Measurements from ENCODE around the gene FIBP. TPM values are rescaled to one million over a fixed set of nuclear protein-coding genes. Genes with fewer than 3 reads are reported as not detected.
"Not testable (repeated sequence)": the region's sequence is repeated elsewhere in the genome, so short reads cannot be mapped to it uniquely, and the experiment has no call there.

Gene FIBP
- total and polyA plus RNA-seq, 2 of the 4 experiments (the other 2 are of a cell fraction) = 141 to 182 TPM

- BruUV-seq (replicated peaks) = not testable (repeated sequence)
Measured at GRCh38 chr11:65892137-65892540, 3.9 kb upstream of the FIBP start.

More at GRCh38 chr11:65892137-65892540, 3.9 kb upstream of the FIBP start:
- POLR2A ChIA-PET (ENCODE audit: unreplicated experiment) = interaction anchor here (1.0 to 4.4 kb wide), 3 partner anchors 10 to 70 kb away, joined by 3 to 20 read pairs (median 6); no protein-coding TSS in a partner anchor
- peak overlapping the region; percentile 77 for H3K56ac ChIP-seq (ENCODE audit: extremely low read depth, insufficient read depth, low read length)
- peaks cover 0 to 33% of the 10 kb centered on the region in 2 experiments; a peak in 3 of 4 replicates for H3K79me1 ChIP-seq (ENCODE audit: low read depth in 1 of 2, low read length in 2 of 2)
- in situ Hi-C loops (cut with MboI; ENCODE audit: low sequenced_read_pairs) = loop anchor here (5.0 kb wide), 1 partner anchor 70 kb away; the partner anchor contains the start of gene SART1
- H2AK9ac ChIP-seq (replicated peaks; ENCODE audit: low read depth, low read length, poor library complexity); H3K27me3 ChIP-seq (ENCODE audit: control insufficient read depth, insufficient read depth, low read length); dilution Hi-C loops (cut with HindIII; ENCODE audit: low sequenced_read_pairs, unreplicated experiment); H2AFZ ChIP-seq (replicated peaks; ENCODE audit: low read length, poor library complexity); H3K9me3 ChIP-seq (ENCODE audit: control insufficient read depth, insufficient read depth, low read length); H3K9me1 ChIP-seq (ENCODE audit: insufficient read depth, low read length); H3K18ac ChIP-seq (ENCODE audit: low read depth, low read length); H4K91ac ChIP-seq (ENCODE audit: insufficient read depth, low read depth, low read length); ATAC-seq (ENCODE audit: low read depth); intact Hi-C loops (cut with micrococcal nuclease); H2BK20ac ChIP-seq (ENCODE audit: low read depth, low read length); CTCF ChIA-PET; H4K5ac ChIP-seq (ENCODE audit: low read depth, low read length): not testable (repeated sequence)
- H3K4me3 ChIP-seq (ENCODE audit: insufficient read depth, low read depth, low read length) = peak overlapping the region; percentile 63
- H4K8ac ChIP-seq (ENCODE audit: low read depth in 2 of 2, low read length in 2 of 2) = peak overlapping the region in 1 of 2 experiments; percentile 33; a peak in 1 of 4 replicates
- H3K4me1 ChIP-seq (ENCODE audit: control insufficient read depth, insufficient read depth, low read length) = peaks cover 38% of the 10 kb centered on the region
- peak overlapping the region; percentile 22; the same call in 1 of the 2 replicates for H2AK5ac ChIP-seq (ENCODE audit: low read depth, low read length)
- H3K23ac ChIP-seq (ENCODE audit: low read depth, low read length) = peak overlapping the region; percentile 77
- peaks cover 76% of the 10 kb centered on the region for H4K20me1 ChIP-seq (ENCODE audit: insufficient read depth, low read length)
- H2BK120ac ChIP-seq (ENCODE audit: low read depth, low read length) = peak overlapping the region; percentile 17; the same call in 1 of the 2 replicates
- peak; percentile 40 for DNase-seq
- TF ChIP-seq POLR2A (IDR thresholded peaks at IDR 0.05; ENCODE audit: low read depth, low read length) = peak; percentile 28
- H3K27ac ChIP-seq (ENCODE audit: insufficient read depth, low read length) = peak overlapping the region; percentile 93
- 0 out of 3 replicates have a peak overlapping the region, but pooled peaks have one; percentile 3 for H2BK15ac ChIP-seq (ENCODE audit: low read depth, low read length)
- peak overlapping the region; percentile 55 for H3K4ac ChIP-seq (ENCODE audit: low read depth, low read length)
- peak overlapping the region; percentile 88 for H3K9ac ChIP-seq (ENCODE audit: low read depth, low read length)
- H3K4me2 ChIP-seq (ENCODE audit: low read depth, low read length) = peak overlapping the region; percentile 84
- peak overlapping the region; percentile 84 for H2BK5ac ChIP-seq (ENCODE audit: low read depth, low read length, poor library complexity, severe bottlenecking)
- H3K14ac ChIP-seq (replicated peaks; ENCODE audit: low read depth, low read length) = peak overlapping the region; percentile 71; the same call in 1 of the 2 replicates
- H3K36me3 ChIP-seq (ENCODE audit: control insufficient read depth, insufficient read depth, low read length) = peaks cover 39% of the 10 kb centered on the region
- WGBS, 2 experiments (ENCODE audit: extremely low coverage in 2 of 2, insufficient read length in 1 of 2) = no CpG with 5 or more reads among the region's 5 CpGs
